Limb (tissue), 2 donors: ENCODE results near the gene CDCA4.

Source experiments
- DNase-seq, 2 donors: peaks; one replicate each; pipeline ENCODE4 v3.0.0-alpha.2; 2016; ENCODE audit errors: extremely low spot score in 2 of 2

Gene CDCA4

DNA sequence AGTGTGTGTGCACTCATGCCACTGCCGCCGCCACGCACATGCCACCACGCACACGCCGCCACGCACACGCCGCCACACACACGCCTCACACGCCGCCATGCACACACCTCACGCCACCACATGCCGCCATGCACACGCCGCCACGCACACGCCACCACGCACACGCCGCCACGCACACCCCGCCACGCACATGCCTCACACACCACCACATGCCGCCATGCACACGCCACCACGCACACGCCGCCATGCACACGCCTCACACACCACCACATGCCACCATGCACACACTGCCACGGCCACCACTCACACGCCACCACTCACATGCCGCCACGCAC, 29.0 kb downstream of the CDCA4 start:
- DNase-seq: no peak

DNA sequence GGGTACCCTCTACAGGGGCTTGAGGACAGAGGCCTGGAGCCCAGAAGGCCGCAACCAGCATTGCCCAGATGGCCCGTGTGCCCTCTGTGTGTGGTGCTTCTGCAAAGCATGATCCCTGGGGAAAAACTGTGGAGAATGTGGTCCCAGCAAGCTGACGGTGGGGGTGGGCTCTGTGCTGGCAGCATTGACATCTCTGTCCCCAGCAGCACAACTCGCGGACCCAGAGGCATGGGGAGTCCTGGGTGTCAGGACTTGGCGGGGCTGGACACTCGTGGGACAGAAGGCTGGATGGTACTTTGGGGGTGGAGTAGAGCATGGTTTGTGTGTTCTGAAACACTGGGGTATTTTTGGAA, 31.0 kb downstream of the CDCA4 start:
- no peak for DNase-seq

DNA sequence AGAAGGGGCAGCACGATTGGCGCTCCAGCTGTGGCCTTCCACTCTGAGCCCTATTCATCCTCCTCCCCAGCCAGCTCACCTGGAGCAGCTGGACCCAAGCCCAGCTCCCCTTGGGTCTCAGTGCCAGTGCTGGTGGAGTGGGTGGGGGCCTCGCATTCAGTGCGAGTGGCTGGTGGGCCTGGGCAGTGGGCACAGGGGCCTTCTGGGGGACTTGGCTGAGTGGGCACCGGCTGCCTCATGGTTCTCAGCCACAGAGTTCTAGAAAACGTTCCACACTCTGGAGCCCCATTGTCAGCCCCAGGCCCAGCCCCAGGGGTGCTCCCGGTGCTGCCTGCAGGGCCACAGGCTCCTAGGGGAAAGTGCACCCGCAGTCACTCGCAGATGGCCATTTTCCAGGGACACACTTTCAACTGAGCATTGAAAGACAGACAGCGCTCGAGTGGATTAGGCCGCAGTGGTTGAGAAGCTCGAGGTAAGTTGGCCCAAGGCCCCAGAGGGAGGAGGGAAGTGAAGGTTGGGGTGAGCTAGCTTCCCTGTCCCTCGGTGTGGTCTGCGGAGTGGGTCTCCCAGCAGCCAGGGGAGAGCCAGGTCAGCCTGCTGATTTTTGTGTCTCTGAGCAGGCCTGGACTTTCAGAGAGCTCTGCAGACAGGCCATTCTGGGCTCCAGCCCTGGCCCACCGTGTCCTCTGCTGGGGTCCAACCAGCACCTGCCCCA, 31.5 kb downstream of the CDCA4 start:
- peak in 1 of 2 donors; percentile 11 for DNase-seq

DNA sequence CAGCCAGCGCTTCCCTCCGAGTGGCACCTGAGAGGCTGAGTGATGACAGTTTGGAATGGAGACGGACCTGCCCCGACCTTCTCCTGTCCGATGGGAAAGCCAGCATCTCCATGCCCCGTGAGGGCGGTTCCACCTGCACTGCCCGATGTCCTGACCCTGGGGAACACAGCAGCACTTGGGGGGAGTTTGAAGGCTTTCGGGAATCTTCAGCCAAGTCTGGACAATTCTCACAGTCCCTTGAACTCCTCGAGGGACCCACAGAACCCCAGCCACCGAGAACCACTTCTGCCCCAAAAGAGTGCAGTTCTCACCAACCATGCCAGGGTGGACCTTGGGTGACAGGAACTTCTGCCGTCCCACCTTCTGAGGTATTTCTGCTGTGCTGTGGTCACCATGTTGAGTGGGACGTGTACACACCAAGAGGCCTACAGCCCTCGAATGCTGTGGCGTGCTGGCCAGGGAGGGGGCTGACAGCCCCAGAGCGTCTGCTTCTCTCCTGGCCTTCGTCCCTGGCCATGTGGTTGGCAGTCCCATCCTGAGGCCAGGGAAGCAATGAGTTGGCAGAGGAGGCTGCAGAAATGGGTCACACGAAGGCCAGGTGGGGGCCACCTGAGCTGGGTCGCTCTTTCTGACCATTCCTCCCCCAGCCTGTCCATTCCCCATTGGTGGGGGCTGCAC, 34.3 kb downstream of the CDCA4 start:
- DNase-seq: peak in 1 of 2 donors; percentile 28

DNA sequence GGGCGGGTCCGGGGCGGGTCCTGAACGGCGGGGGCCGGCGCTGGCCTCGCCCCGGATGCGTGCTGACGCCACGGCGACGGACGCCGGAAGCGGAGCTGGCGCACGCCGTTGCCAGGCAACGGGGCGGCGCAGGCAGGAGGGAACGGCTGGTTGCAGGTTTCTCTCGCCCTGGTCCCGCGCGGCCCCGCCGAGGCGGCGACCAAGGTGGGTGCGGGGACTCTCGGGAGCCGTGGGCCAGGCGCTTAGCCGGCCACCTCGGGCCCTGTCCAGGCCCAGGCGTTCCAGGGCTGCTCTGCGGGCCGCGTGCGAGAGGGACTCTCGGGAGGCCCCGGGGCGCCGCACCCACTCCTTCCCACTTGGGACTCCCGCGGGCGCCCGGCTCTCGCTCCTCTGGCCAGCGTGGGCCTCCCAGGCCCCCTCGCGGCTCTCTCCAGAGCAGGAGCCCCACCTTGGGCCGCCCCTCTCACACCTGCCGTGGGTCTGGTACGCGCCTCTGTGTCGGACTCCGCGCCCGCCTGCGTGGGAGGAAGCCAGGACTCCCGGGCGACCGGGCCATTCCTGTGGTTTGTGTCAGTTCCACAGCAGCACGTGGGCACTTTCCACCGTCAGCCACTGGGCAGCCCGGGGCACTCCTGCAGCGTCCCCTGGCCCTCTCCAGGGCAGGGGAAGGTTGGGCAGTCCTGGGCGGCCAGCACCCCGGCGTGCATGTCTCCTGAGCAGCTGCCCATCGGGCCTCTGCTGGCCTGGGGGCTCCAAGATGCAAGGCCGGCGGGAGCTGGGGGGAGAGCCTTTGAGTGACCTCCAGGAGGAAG, 35.0 kb downstream of the CDCA4 start, which contains the start of gene CLBA1:
Gene CLBA1 (plus strand): TSS at position 114 of the 812 bp plus-strand sequence. CDS start 644 bp downstream, at position 758.
- peak; percentile 91 to 95 for DNase-seq

DNA sequence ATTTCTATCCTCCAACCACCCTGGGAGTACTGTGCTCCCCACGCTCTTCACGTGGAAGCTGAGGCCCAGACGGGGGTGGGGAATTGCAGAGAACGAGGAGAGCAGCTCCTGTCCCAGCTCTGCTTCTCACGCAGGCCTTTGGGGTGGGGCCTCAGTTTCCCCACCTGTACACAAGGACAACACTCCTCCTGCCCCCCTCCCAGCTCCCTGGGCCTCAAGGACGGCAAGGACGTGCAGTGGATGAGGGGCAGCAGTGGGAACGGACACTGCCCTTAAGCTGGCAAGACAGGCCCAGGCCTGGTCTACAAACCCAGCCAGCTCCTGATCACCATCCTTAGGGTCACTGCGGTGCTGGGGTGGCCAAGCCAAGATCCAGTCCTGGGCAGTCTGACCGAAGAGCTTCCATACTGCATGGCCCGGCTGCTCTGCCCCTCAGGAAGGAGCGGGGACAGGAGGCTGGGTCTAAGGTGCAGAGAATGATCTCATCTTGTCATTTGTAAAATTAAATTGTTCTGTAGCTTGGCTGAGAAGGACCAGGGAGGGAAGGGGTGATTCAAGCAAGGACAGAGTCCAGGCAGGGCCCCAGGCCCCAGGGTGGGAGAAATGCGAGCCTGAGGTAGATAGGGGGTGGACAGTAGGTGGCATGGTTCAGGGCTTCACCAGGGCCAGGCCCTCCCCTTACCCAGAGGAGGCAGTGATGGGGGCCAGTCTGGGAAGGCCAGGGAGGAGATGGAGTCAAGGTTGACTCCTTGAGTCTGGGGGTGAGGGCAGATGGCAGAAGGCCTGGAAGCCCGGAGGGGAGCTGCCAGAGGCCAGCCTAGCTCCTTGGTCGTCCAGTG, 36.6 kb downstream of the CDCA4 start:
- DNase-seq: peak in 1 of 2 donors; percentile 32

DNA sequence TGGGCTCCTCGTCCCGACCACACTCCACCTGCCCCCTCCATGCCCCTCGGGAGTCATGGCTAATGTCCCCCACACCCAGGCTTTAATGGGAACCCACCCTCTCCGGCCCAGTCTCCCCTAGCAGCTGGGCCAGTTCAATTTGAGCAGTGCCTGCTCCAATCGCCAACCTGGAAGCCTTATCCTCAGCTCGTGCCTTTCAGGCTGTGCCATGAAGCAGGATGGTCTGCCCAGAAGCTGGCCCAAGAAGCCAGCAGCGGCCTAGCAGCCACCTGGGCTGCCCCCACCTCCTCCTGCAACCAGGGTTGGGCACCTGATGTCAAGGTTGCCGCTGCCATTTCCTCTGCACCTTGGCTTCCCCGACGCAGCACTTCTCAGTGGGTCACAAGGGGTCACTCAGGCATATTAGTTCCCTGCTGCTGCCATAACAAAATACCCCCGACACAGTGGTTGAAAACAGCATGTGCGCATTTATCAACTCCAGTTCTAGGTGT, 37.6 kb downstream of the CDCA4 start:
- DNase-seq: no peak

DNA sequence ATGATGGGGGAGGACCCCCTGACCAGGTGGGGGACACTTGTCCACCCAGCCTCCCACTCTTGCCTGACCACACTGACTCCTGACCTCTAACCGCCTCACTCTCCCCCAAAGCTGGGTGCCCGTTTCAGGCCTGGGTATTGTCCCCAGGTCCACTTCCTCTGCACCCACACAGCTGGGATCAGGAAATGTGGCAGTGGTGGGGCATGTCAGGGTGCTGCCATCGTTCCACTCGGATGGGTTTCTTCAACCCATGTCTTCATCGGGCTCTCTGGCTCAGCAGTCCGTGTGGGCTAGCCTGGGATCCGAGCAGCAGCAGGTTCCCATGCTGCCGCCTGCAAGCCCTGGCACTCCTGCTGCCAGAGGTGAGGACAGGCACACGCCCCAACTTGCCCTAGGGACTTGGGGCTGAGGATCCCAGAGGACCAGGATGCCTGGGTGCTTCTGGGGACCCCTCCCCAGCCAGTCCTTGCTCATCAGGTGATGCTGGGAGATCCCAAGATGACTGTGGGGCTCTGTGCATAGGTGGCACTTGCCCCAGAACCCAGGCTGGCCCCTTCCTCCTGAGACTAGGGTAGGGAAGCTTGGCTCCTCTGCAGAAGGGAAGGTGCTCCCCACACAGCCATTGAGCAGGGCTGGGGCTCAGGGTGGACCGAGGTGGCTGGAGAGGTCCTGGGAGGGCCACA, 38.2 kb downstream of the CDCA4 start:
- peak in 1 of 2 donors; percentile 23 for DNase-seq

DNA sequence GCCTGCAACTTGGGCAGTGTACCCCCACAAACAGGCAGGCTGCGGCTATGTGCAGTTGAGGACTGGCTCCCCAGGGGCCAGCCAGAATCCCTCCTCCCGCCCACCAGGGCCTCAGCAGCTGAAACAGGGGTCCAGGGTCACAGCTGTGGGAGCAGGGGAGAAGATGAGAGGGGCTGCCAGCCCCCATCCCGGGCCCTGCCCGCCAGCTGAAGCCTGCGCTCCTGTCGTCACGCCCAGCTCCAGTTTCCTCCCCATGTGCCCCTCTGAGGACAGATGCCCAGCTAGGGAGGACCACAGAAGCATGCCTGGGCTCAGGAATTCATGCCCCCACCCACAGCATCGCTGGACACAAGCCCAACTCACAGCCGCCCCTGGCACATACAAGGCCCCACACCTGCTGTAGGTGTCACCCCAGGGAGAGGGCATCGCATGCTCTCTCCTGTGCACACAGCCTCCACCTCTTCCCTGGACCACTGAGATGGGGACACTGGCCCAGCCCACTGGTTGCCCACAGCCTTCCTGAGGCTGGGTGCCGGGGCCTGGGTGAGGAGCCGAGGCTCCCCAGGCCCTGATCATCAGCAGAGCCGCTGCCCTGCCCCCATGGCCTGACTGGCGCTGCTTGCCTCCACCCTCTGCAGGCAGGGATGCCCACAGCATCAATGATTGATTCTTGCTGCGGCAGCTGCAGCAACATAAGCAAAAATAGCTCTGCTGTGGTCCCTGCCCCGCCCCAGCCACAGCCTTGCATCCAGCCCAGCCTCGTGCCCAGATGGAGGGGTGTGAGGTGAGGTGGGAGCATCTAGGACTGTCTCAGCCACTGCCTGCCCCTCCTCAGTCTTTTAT, 39.0 kb downstream of the CDCA4 start:
- peak; percentile 38 to 59 for DNase-seq

DNA sequence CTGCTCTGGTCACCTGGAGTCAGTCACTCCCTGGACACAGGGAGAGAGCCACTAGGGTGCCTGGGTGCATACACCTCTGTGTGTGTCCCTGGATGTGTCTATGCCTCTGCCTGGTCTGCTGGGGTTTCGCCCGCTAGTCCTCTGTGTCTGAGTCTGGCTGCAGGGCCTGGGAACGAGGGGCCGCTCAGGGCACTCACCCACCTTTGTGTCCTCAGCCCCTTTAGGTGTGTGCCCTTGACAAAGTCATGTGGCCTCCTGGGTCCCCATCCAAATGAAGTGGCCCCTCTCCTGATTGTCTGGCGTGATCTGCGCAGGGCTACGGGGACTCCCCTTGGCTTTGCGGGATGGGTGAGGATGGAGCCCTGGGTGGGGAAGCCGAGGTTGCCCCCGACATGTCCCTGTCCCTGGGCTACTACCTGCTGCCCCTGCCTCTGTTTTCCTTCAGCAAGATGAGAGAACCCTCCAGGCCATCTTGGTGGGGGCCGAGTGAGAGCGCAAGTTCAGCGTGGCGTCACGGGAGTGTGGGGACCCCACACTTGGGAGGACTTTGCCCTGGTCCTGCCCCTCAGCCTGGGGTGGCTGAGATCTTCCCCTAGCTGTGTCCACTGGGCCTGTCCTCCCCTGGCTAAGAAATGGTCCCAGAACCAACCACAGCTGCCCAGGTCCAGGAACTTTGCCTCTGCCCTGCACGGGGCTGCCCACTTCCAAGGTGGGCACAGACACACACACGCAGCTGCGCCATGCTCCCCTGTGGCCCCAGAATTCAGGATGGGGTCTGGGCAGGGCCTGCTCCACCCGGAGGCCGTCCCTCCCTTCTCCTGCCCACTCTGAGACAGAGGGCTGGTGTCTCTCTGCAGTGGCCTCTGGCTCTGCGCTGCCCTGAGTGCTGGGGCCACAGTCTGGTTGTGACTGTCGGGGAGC, 40.0 kb downstream of the CDCA4 start:
- DNase-seq: peak in 1 of 2 donors; percentile 32

DNA sequence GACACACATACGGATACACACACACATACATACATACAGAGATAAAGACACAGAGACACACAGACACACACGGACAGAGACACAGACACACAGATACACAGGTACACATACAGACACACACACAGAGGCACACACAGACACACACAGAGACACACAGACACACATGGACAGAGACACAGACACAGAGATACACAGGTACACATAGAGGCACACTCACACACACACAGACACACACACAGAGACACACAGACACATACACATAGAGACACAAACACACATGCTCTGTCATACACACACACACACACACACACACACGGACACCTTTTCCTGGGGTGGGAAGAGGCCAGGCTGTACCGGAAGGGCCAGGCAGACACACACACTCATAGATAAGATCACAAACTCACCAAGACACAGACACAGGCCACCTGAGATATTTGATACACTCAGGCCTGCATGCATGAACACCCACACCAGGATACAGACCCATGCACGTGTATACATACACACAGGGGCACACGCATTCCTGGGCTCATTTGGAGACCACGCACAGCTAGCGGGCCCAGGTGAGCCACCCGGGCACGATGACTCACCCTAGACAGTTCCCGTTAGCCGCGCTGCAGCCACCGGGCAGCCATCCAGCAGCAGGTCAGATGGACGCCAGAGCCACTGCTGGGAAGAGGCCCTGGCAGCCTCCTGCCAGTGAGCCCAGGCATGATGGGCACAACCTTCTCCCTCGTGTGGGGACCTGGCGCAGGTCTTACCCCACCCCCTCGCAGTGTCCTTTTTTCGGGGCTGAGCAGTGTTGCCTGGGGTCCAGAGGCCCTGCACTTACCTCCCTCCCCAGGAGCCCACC, 40.9 kb downstream of the CDCA4 start:
- peak in 1 of 2 donors; percentile 33 for DNase-seq

DNA sequence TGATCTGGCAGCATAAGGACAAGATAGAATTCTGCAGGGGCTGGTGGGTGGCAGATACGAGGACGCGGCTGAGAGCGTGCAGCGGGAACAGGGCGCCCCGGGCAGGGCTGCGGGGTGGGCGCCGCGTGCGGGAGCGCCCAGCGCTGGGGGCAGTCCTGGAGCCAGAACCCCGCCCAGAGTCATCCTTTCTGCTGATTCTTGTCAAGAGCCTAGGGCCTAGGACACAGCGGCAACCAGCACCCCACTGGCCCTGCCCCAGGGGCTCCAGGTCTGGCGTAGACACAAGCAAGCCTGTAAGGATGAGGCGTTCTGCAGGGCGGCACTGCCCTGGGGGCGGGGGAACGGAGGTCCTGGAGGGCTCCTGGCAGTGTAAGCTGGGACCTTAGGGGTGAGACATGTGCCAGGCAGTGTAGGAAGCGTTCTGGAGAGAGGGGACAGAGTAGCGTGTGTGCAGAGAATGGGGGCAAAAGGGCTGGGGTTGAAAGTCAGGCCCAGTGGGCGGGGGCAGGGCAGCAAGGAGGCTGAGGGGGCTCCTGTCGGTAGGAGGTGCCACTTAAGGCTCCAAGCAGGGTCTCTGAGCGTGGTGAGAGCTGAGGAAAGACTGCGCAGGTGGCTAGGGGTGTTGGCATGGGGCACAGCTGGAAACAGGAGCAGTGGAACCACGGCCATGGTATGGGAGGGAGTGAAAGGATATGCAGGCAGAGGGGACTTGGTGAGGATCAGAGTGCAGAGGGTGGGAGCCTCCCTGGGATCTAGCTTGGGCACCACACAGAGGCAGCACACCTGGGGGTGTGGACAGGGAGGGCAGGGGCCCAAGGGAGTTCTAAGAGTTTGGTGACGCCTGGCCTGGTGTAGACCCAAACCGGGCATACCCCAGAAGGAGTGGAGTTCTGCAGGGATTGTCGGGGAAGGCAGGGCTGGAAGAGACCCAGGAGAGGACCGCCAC, 41.9 kb downstream of the CDCA4 start:
- DNase-seq: peak in 1 of 2 donors; percentile 32

DNA sequence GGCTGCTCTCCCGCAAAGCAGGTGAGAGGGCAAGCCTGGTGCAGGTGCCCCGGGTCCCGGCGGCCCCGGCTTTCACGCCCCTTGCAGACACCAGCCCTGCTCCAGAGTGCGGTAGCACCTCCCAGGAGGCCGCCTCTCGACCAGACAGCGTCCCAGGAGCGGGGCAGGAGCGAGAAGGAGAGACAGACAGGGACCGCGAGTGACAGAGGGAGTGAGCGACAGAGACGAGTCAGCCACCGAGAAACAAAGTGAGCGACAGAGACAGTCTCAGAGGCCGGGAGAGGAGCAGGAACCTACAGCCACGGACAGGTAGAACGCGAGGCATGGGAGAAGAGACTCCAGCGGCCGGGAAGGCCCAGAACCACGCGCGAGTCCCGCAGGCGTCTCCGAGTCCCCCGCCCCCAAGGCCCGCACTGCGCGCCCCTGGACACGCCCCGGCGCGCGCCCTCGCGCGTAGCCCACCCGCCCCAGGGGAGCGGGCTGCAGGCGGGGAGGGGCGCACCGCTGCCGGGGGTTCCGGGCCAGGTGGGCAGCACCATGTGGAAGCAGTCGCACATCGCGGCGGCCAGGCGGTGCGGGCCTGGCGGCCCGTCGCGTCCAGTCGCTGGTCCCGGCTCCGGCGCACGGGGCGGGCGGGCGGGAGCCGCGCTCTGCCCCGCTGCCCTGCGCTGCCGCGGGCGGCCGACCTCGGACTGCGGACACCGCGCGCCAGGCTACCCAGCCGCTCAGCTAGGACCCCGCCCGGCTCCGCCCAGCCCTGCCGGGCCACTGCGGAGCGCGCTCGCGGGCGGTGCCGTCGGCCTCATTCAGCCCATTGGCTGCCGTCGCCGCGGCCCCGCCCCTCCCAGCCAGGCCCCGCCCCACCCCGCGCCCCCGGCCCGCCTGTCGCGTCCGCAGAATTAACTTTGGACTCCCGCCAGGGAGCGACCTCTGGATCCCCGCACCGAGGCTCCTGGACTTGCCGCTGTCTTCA, 42.9 kb downstream of the CDCA4 start, which contains the start of gene AHNAK2:
Gene AHNAK2 (minus strand): TSS at position 694 of the 973 bp plus-strand sequence. CDS start 137 bp downstream, at position 557.
- DNase-seq: peak; percentile 77 to 84

DNA sequence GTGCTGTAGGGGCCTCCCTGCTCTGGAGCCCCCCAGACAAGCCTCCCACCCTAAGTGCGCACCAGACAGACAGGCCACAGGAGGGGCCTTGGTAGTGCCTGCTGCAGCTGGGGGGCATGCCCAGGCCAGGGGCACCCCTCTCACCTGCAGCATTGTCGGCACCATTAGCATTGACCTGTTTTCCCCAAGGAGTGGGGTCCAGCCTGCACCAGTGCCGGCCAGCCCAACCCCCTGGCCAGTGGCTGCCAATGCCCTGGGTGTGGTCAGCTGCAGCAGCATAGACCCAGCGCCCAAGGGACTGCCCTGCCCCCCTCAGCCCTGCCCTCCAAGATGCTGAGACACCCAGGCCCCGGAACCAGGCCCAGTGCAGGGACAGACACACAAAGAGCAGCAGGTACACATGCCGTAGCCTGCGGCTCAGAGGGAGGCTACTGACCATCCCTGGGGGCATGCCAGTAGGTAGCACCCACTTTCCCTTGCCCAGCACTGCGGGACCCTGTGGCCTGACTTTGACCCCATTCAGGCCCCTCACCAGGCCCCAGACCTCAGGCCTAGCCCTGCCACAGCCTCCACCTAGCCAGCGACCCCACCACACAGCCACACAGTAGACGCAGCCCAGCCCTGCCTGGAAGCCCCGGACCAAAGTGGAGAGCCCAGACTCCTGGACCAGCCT, 43.7 kb downstream of the CDCA4 start:
- DNase-seq: peak in 1 of 2 donors; percentile 36
